HG03135 (cell line): Measurements from ENCODE around the gene TLN1.
A peak's percentile ranks its signal among the peaks of the same experiment; 100 is the strongest.

Experiments used
- ATAC-seq: cut with Tn5 transposase; IDR thresholded peaks from one replicate; pipeline ENCODE4 v1.9.1; 2021; ENCODE audit warnings: mild to moderate bottlenecking, moderate library complexity; ENCODE audit not compliant: unreplicated experiment

TLN1 gene

GRCh38 chr9:35688558-35689541, 43.1 kb downstream of the TLN1 start:
- ATAC-seq, result no peak

DNA sequence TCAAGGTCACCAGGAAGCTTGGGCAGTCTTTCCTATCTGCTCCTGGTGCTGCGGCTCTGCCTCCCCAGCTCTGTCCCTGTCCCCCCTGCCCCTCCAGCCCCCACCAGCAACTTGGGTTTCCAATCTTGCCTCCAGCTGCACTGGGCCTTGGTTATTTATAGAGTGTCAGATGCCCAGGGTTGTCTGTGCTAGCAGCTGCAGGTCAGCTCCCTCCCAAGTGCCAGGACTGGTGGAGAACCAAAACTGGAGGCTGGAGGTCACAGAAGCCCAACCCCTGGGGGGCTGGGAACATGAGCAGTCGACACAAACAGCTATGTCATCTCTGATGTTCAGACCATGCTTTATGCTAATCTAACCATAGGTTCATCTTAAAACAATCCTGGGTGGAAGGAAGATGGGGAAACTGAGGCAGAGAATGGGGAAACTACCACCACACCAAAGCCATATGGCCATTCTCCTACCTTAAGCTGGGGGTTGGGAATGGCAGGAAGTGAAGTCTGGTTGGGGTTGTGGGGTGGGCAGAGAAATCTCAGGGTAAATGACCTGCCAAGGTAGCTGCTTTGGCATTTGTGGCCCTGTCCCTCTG, 43.9 kb downstream of the TLN1 start:
- no peak for ATAC-seq

GRCh38 chr9:35687306-35687705, 44.7 kb downstream of the TLN1 start:
- no peak for ATAC-seq

GRCh38 chr9:35686222-35687203, 45.5 kb downstream of the TLN1 start:
- ATAC-seq, result no peak

- no peak for ATAC-seq
Measured at GRCh38 chr9:35685506-35685905, 46.5 kb downstream of the TLN1 start.

GRCh38 chr9:35684921-35685320, 47.1 kb downstream of the TLN1 start:
- no peak for ATAC-seq

DNA sequence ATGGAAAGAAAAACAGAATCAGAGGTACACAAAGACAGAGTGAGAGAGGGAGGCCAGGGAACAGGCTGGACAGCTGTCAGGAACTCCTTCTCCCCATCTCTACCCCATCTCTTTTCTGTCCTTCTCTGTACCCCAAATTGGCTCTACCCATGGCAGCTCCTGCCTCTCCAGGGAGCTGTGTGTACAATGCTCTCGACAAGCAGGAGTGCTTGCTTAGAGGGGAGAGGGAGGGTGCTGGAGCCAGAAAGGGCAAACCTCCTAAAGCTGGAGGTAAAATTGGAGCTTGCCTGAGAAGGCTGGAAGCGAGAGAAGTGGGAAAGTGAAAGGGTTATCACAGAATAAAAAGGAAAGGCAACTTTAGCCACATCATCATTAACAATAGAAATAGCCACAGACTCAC, 48.7 kb downstream of the TLN1 start:
- no peak for ATAC-seq

- ATAC-seq, result no peak
Measured at GRCh38 chr9:35682520-35683315, 49.3 kb downstream of the TLN1 start.

- ATAC-seq, result no peak
Measured at GRCh38 chr9:35682051-35682450, 49.9 kb downstream of the TLN1 start.

GRCh38 chr9:35681341-35682002, 50.5 kb downstream of the TLN1 start:
- no peak for ATAC-seq

GRCh38 chr9:35680331-35681105, 51.5 kb downstream of the TLN1 start:
- peak; percentile 55 for ATAC-seq

GRCh38 chr9:35679766-35680330, 52.1 kb downstream of the TLN1 start:
- ATAC-seq, result no peak

- no peak for ATAC-seq
Measured at GRCh38 chr9:35679091-35679490, 52.9 kb downstream of the TLN1 start.

GRCh38 chr9:35675732-35676392, 56.1 kb downstream of the TLN1 start:
- ATAC-seq, result no peak

DNA sequence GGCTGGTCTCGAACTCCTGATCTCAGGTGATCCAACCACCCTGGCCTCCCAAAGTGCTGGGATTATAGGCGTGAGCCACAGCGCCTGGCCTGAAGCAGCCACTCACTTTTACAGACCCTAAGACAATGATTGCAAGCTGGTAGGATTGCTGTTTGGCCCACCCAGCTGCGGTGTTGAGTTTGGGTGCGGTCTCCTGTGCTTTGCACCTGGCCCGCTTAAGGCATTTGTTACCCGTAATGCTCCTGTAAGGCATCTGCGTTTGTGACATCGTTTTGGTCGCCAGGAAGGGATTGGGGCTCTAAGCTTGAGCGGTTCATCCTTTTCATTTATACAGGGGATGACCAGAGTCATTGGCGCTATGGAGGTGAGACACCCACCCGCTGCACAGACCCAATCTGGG, 56.8 kb downstream of the TLN1 start:
- no peak for ATAC-seq

GRCh38 chr9:35674025-35674361, 58.0 kb downstream of the TLN1 start:
- no peak for ATAC-seq

- no peak for ATAC-seq
Measured at GRCh38 chr9:35673132-35674024, 58.6 kb downstream of the TLN1 start, which contains the start of gene CA9. Gene CA9 (plus strand): TSS chr9:35673928. CDS start chr9:35673960, 32 bp downstream.
